ENCODE data around the gene NBEA.
A peak's percentile ranks its signal among the peaks of the same experiment; 100 is the strongest.

- TF ChIP-seq REST (IDR thresholded peaks at IDR 0.05; ENCODE audit: low read depth) (no peak), MAX (IDR thresholded peaks at IDR 0.05) (no peak), RAD21 (IDR thresholded peaks at IDR 0.05; ENCODE audit: low read depth) (peak; percentile 77)
Observed at GRCh38 chr13:35164324-35164932, 222.4 kb downstream of the NBEA start.

Data from Ishikawa (cell line).